NCI-H226 (cell line): ENCODE data around the gene IP6K3.

Experiments
- DNase-seq: peaks from one replicate; pipeline ENCODE4 v3.0.0-alpha.2; 2015

IP6K3 gene

GRCh38 chr6:33746651-33747100, at the start of gene IP6K3:
Gene IP6K3 (minus strand): TSS chr6:33746905. CDS start chr6:33735476, 11,429 bp downstream.
- DNase-seq, result peak; percentile 30

DNA sequence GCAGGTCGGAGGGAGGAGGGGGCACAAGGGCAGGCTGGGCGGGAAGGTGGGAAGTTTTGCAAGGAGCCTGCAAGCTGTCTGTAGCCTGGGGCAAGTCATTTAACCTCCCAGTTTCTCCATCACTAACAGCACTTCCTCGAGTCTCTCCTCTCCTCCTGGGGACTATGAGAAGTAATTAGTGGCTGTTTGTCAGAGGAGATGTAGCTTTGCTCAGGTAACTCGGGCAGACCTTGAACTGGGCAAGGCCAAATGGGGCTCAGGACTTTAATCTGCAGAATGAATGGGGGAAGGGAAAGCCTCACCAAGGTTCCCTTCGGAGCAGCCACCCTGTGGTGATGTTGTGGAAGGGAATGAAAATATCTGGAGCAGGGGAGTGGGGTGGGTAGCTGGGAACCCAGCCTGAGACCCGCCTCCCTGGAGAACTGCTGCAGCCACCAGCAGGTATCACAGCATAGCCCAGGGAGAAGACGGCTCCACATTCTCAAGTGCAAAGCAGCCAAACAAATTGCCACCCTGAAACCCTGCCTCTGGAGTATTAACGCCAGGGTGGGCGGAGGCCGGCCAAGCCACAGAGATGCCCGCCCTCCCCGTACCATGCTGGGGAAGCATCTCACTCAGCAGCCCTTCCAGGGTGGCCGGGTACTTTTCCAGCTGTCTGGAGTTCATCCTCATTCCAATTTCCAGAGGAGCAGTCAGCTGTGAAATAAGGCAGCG, 48.4 kb upstream of the IP6K3 start:
- no peak for DNase-seq

DNA sequence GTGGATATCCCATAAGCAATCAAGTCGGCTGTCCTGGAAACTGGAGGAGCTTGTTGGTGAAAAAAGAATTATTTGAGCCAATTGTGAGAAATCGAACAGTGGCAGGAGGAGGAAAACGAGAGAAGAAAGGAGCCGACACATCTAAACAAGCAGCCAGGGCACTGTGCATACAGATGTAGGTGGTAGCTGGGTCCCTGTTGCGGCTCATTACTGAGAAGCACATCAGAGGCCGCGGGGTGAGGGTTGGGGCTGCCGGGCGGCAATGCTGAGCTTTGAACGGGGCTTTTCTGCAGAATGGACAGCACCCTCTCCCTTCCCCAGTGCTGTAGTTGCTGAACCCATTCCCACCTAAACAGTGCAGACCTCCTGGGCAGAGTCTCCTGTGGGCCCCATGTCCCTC, 46.3 kb upstream of the IP6K3 start:
- no peak for DNase-seq

DNA sequence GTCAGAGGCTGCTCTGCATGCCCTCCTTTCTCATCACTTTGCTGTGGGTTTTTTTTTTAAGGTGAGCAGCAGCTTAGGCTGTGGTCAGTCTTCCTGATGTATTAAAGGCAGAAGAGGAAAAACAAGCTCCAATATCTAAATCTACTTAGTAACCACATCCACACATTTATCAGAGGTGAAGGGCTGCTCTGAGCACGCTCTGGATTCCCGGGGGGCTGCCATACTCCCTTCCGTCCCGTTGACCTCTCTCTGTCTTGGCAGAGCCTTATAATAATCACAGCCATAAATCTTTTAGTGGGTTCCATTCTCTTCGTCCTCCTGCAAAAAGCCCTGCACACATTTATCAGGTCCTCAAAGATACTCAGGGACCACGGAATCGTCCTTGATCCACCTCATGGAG, 44.9 kb upstream of the IP6K3 start:
- no peak for DNase-seq

DNA sequence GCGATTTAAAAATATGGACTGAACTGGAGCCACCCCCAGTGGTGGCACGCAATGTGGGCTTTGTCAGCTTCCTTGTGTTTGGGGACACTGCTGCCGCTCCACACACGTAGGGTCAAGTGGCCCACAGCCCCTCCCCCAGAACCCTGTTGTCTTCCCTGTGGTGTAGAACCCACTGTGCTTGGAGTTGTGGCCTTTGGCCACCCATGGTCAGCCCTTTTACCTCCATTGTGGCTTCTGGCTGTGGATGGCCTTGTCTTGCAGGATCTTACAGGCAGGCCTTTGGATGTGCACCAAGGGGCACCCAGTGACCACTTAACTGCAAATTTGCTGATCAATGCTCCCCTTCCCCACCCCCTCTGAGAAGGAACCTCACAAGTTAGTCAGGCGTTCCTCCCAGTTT, 44.2 kb upstream of the IP6K3 start:
- no peak for DNase-seq

DNA sequence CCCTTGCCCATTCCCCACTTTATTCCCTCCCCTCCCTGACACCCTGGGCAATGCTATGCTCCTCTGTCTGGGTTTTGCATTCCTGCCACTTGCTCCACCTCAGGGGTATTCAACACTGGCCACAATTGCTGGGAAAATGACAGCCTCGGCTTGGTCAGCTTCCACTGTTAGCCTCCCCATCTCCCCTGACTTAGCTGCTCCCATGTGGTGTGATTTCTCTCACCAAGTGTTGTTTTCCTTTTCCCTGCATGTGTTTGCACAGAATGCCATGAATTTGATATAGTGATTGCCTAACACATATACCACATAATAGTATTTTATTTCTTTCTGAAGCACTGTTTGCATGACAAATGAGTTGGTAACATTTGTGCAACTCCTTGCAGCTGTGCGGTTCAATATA, 43.7 kb upstream of the IP6K3 start:
- DNase-seq, result no peak

- no peak for DNase-seq
Measured at GRCh38 chr6:33789550-33789895, 42.8 kb upstream of the IP6K3 start.

- peak; percentile 85 for DNase-seq
Measured at GRCh38 chr6:33788694-33789549, 42.2 kb upstream of the IP6K3 start, which contains the start of gene LEMD2. Gene LEMD2 (minus strand): TSS chr6:33789130. CDS start chr6:33789116, 14 bp downstream.

- peak; percentile 85 for DNase-seq
Measured at GRCh38 chr6:33787954-33788693, 41.4 kb upstream of the IP6K3 start.

GRCh38 chr6:33787346-33787953, 40.7 kb upstream of the IP6K3 start:
- no peak for DNase-seq

GRCh38 chr6:33786736-33787135, 40.0 kb upstream of the IP6K3 start:
- no peak for DNase-seq

- no peak for DNase-seq
Measured at GRCh38 chr6:33785778-33786177, 39.1 kb upstream of the IP6K3 start.

GRCh38 chr6:33784787-33785186, 38.1 kb upstream of the IP6K3 start:
- DNase-seq, result no peak

GRCh38 chr6:33783781-33784520, 37.2 kb upstream of the IP6K3 start:
- DNase-seq, result no peak

GRCh38 chr6:33782561-33782960, 35.9 kb upstream of the IP6K3 start:
- no peak for DNase-seq

DNA sequence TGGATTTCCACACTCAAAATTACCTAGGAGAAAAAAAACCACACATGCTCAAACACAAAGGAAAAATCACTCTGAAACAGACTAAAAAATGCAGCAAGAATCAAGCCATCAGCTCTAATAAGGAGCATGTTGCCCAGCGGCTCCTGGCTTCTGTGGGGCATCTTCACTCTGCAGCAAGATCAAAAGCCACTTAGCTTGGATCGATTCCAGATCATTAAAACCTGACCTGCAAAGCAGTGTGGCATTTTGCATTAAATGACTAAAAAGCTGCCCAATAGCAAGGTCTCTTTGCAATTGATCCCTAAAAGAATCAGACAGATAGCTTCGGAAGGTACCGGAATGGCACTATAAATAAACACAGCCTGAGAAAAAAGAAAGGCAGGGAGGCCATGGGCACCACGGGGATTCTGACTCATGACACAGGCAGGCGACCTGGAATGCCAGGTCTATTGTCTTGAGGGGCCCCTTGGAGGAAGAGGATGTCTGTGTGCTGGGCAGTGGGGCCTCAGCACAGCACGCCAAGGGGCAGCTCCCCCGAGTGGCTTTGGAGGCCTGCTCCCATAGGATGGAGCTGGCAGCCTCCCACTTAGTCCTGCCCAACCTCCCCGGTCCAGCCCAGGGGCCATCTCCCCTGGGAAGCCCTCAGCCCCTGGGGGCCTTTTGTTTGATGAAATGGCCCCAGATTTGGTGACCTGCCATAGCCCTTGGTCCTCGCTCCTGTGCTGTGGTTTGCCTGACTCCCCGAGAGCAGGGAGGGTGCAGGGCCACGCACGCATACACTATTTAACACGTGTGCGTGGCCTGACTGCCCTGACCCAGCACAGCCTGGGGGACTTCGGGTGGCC, 34.6 kb upstream of the IP6K3 start:
- DNase-seq, result peak; percentile 60

GRCh38 chr6:33779895-33780294, 33.2 kb upstream of the IP6K3 start:
- DNase-seq, result no peak

GRCh38 chr6:33779290-33779689, 32.6 kb upstream of the IP6K3 start:
- no peak for DNase-seq

GRCh38 chr6:33778444-33779121, 31.9 kb upstream of the IP6K3 start:
- no peak for DNase-seq
